T-cell (primary cell): ENCODE measurements around the gene LCP1. TPM values are rescaled to one million over a fixed set of nuclear protein-coding genes. Genes with fewer than 3 reads are reported as not detected.

Experiments
- ATAC-seq, 4 experiments: fragments of 200-7000 bp in 3 of 4; fragments of 150-1000 bp in 1 of 4; cut with Tn5 transposase; replicated peaks in 1 of 4; 1 replicate in 3 of 4; 2 replicates in 1 of 4; pipeline ENCODE4 v1.10.0; 2021; ENCODE audit warnings: moderate library complexity in 3 of 4, mild to moderate bottlenecking in 2 of 4, moderate number of reproducible peaks in 1 of 4
- CTCF ChIA-PET, 2 donors: fragments of 300-600 bp; sonication (Branson Sonifier 250); formaldehyde crosslinking; loops; one replicate each; lab custom pipeline; 2022; ENCODE audit warnings: antibody characterized with exemption in 2 of 2; lab: Charles Lee
- POLR2A ChIA-PET, 2 donors: fragments of 300-600 bp; sonication (Branson Sonifier 250); formaldehyde crosslinking; loops; one replicate each; lab custom pipeline; 2022; ENCODE audit warnings: antibody characterized with exemption in 2 of 2; lab: Charles Lee
- DNase-seq, 35 experiments: peaks; one replicate each; pipeline versions ENCODE4 v3.0.0 to v3.0.0-alpha.2; 2013 to 2023
- H3K27ac ChIP-seq: one replicate; pipeline ENCODE4 v1.5.1; 2013; ENCODE audit warnings: low read length
- H3K27me3 ChIP-seq, 2 experiments: replicated peaks in 1 of 2; 1 replicate in 1 of 2; 2 replicates in 1 of 2; pipeline versions ENCODE4 v1.6.1 to v1.7.0; 2013; ENCODE audit warnings: low read length in 1 of 2, mixed read lengths in 1 of 2; ENCODE audit not compliant: control insufficient read depth in 2 of 2, insufficient read depth in 2 of 2; ENCODE audit errors: extremely low read depth in 1 of 2
- H3K36me3 ChIP-seq, 2 donors: 1 replicate in 1 of 2; 2 replicates in 1 of 2; pipeline versions ENCODE4 v1.6.1 to v1.7.0; 2013; ENCODE audit warnings: low read length in 1 of 2; ENCODE audit not compliant: control insufficient read depth in 2 of 2, insufficient read depth in 1 of 2; ENCODE audit errors: extremely low read depth in 1 of 2
- H3K4me1 ChIP-seq, 2 experiments: 1 replicate in 1 of 2; 2 replicates in 1 of 2; pipeline versions ENCODE4 v1.6.1 to v1.7.0; 2013; ENCODE audit warnings: low read length in 2 of 2, mixed read lengths in 1 of 2; ENCODE audit not compliant: insufficient read depth in 2 of 2, control insufficient read depth in 1 of 2; ENCODE audit errors: extremely low read depth in 1 of 2
- H3K4me3 ChIP-seq, 2 donors: 1 replicate in 1 of 2; 2 replicates in 1 of 2; pipeline versions ENCODE4 v1.5.1 to v1.7.0; 2013; ENCODE audit warnings: mild to moderate bottlenecking in 2 of 2, low read length in 1 of 2, moderate library complexity in 1 of 2; ENCODE audit not compliant: control insufficient read depth in 1 of 2; ENCODE audit errors: extremely low read depth in 1 of 2
- H3K9me3 ChIP-seq: 2 replicates; pipeline ENCODE4 v1.7.0; 2013
- H3K27ac Mint-ChIP-seq, 2 donors: one replicate each; pipeline ENCODE4 v1.8.0; 2020 to 2021; ENCODE audit warnings: mild to moderate bottlenecking in 2 of 2, mixed read lengths in 2 of 2
- H3K27me3 Mint-ChIP-seq, 2 donors: one replicate each; pipeline ENCODE4 v1.8.0; 2021 to 2022; ENCODE audit warnings: mixed read lengths in 2 of 2
- H3K36me3 Mint-ChIP-seq: one replicate; pipeline ENCODE4 v1.8.0; 2021; ENCODE audit warnings: mixed read lengths
- H3K4me1 Mint-ChIP-seq, 3 donors: one replicate each; pipeline ENCODE4 v1.8.0; 2020 to 2022; ENCODE audit warnings: mixed read lengths in 3 of 3, mild to moderate bottlenecking in 1 of 3
- H3K4me3 Mint-ChIP-seq, 3 donors: one replicate each; pipeline ENCODE4 v1.8.0; 2020 to 2022; ENCODE audit warnings: mild to moderate bottlenecking in 3 of 3, mixed read lengths in 3 of 3, moderate library complexity in 3 of 3
- H3K9me3 Mint-ChIP-seq, 3 donors: one replicate each; pipeline ENCODE4 v1.8.0; 2020 to 2022; ENCODE audit warnings: mixed read lengths in 3 of 3
- WGBS: methylation state at CpG from one replicate; pipeline ENCODE4 v1.1.5; 2013; ENCODE audit warnings: missing lambda C conversion rate; ENCODE audit not compliant: insufficient coverage; 5-methylcytosine and 5-hydroxymethylcytosine counted together
- total RNA-seq, 35 experiments: library from RNA in 6 of 35; stranded (reverse) in 6 of 35; fragments of 120-200 nt in 1 of 35; gene quantifications; one replicate each; pipeline versions ENCODE4 v1.2.1 to v1.2.4 and lab custom pipeline; 2013 to 2026

LCP1 gene
- total RNA-seq, 5 donors from 2014 or later (not counting 1 experiment from before 2014, with no cell fraction given): 338 to 574 (median 413) TPM

DNA sequence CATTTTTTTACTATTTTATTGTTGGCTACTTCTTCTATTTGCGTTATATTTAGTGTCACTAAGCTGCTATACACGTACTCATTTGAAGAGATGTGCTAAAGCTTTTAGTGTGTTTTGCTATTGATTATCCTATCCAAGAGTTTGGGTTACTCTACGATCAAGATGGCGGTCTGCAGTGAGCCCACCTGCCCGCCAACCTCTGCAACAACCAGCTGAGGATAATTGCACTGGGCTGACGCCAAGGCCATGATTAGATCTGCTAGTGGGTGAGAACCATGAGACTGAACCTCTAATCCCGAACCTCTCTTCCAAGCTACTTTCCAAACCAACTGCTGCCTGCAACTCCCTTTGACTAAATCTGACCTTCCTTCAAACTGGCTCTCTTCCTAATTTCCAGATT is 78.9 kb downstream of the LCP1 start:
- CTCF ChIA-PET: interaction anchor here (0.6 kb wide), 3 partner anchors 59 to 703 kb away, joined by 3 to 7 read pairs (median 5); no protein-coding TSS in a partner anchor
- Histone ChIP-seq H3K4me3 (no peak overlapping the region), H3K27me3 (no peaks in the 10 kb centered on the region), H3K9me3 (no peaks in the 10 kb centered on the region), H3K4me1 (no peaks in the 10 kb centered on the region), H3K36me3 (no peaks in the 10 kb centered on the region), H3K27ac (no peak overlapping the region)
- Mint-ChIP-seq H3K27ac (no peak overlapping the region), H3K27me3 (peaks cover 0 to 1% of the 10 kb centered on the region in 2 donors), H3K4me1 (peaks cover 5 to 13% (median 8%) of the 10 kb centered on the region in 3 donors), H3K4me3 (no peak overlapping the region), H3K36me3 (no peaks in the 10 kb centered on the region), H3K9me3 (no peaks in the 10 kb centered on the region)
- no CpG with 5 or more reads among the region's 7 CpGs for WGBS
- no peak for DNase-seq
- ATAC-seq: no peak
- POLR2A ChIA-PET: interaction anchor here (0.6 to 0.7 kb wide), 3 partner anchors 47 to 178 kb away, joined by 3 to 13 read pairs (median 7); no protein-coding TSS in a partner anchor

DNA sequence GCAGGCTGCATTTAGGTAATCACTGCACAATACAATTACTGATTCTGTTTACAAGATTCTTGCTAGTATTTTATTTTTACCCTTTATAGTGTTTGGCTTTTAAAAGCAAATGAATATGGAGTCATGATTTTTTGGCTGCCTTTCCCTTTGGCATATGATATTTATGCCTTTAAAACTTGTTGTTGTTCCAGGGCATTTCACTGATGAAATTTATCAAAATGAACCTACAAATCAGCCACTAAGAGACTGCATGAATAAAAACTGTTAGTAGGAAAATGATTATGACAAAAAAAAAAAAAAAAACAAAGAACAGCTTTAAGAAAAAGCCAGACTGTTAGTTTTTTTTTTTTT is 79.7 kb downstream of the LCP1 start:
- no peaks in the 10 kb centered on the region for H3K4me1 ChIP-seq
- H3K9me3 ChIP-seq: no peaks in the 10 kb centered on the region
- DNase-seq (no peak), ATAC-seq (no peak)
- H3K27me3 ChIP-seq: peaks cover 0 to under 1% of the 10 kb centered on the region in 2 experiments
- Mint-ChIP-seq H3K4me3 (no peak overlapping the region), H3K4me1 (peaks cover 5 to 6% (median 5%) of the 10 kb centered on the region in 3 donors), H3K9me3 (no peaks in the 10 kb centered on the region), H3K27ac (no peak overlapping the region), H3K27me3 (peaks cover 0 to 1% of the 10 kb centered on the region in 2 donors), H3K36me3 (no peaks in the 10 kb centered on the region)
- no peaks in the 10 kb centered on the region for H3K36me3 ChIP-seq
- ChIA-PET CTCF (interaction anchor here in 1 of 2 donors (0.6 kb wide), 2 partner anchors 60 to 703 kb away, joined by 3 to 5 read pairs; no protein-coding TSS in a partner anchor), POLR2A (interaction anchor here (0.6 to 0.7 kb wide), 3 partner anchors 48 to 179 kb away, joined by 3 to 13 read pairs (median 7); no protein-coding TSS in a partner anchor)
- H3K4me3 ChIP-seq: no peak overlapping the region
- H3K27ac ChIP-seq: no peak overlapping the region

DNA sequence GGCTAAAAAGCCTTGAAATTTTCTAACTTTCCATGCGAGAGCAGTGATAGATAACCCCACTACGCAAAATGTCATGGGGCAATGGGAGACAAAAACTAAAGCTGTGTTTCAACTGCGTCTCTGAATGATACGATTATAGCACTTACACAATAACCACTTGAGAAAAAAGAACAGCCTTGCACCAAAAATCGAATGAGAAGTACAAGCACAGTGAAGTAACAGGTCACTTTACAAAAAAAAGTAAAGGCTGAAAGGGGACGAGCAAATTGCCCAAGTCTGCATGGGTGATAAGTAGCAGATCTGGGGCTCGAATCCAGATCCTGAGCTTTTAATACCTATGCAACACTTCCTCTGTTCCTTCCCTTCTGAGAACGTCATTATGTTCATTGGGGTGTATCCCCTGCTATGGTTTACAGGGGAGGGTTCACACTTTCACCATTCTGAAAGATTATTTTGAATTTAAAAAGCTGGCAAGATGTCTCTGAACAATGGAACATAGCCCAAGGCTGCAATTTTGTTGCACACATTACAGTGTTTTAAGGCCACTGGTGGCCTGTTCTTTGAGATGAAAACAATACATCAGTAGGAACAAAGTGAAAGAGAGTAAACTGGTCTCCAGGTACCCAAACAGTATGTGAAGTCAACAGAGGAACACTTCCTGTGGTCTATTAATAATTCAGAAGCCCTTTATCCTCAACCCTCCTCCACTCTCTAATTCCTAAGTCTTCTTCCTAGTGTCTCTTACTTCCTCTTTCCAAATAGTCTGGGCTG is 80.3 kb downstream of the LCP1 start:
- Histone ChIP-seq H3K4me1 (no peaks in the 10 kb centered on the region), H3K9me3 (no peaks in the 10 kb centered on the region), H3K27me3 (peaks cover 0 to 3% of the 10 kb centered on the region in 2 experiments), H3K36me3 (no peaks in the 10 kb centered on the region), H3K4me3 (no peak overlapping the region), H3K27ac (no peak overlapping the region)
- ATAC-seq (no peak), DNase-seq (no peak)
- Mint-ChIP-seq H3K4me3 (no peak overlapping the region), H3K4me1 (peaks cover 0 to under 1% (median 0%) of the 10 kb centered on the region in 3 donors), H3K36me3 (no peaks in the 10 kb centered on the region), H3K27me3 (peaks cover 0 to 2% of the 10 kb centered on the region in 2 donors), H3K9me3 (no peaks in the 10 kb centered on the region), H3K27ac (no peak overlapping the region)
- ChIA-PET CTCF (no interaction called here), POLR2A (no interaction called here)
- WGBS: 94% methylated on average over 3 of the region's 8 CpGs

DNA sequence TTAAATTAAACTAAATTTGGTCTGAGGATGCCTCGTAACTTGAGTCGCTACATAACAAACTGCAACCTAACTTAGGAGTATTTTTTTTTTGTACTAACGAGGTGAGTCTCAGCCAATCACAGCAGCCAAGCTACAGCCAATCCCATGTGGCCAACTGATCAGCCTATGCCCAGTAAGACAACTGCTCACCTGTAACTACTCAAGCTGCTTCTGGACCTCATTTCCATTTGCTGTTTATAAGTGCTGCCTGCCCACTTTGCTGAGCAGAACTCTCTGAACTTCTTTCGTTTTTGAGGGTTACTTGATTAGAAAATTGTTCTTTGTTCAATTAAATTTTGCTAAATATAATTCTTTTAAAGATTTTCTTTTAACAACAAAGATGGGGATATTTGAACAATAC is 81.0 kb downstream of the LCP1 start:
- WGBS: no CpG with 5 or more reads among the region's 4 CpGs
- Histone ChIP-seq H3K27ac (no peak overlapping the region), H3K27me3 (peaks cover 0 to 6% of the 10 kb centered on the region in 2 experiments), H3K36me3 (no peaks in the 10 kb centered on the region), H3K9me3 (no peaks in the 10 kb centered on the region), H3K4me3 (no peak overlapping the region), H3K4me1 (no peaks in the 10 kb centered on the region)
- ChIA-PET POLR2A (no interaction called here), CTCF (no interaction called here)
- H3K9me3 Mint-ChIP-seq: no peaks in the 10 kb centered on the region
- no peaks in the 10 kb centered on the region for H3K4me1 Mint-ChIP-seq
- H3K27ac Mint-ChIP-seq: no peak overlapping the region
- DNase-seq (no peak), ATAC-seq (no peak)
- peaks cover 4 to 8% of the 10 kb centered on the region in 2 donors for H3K27me3 Mint-ChIP-seq
- H3K4me3 Mint-ChIP-seq: no peak overlapping the region
- no peaks in the 10 kb centered on the region for H3K36me3 Mint-ChIP-seq

DNA sequence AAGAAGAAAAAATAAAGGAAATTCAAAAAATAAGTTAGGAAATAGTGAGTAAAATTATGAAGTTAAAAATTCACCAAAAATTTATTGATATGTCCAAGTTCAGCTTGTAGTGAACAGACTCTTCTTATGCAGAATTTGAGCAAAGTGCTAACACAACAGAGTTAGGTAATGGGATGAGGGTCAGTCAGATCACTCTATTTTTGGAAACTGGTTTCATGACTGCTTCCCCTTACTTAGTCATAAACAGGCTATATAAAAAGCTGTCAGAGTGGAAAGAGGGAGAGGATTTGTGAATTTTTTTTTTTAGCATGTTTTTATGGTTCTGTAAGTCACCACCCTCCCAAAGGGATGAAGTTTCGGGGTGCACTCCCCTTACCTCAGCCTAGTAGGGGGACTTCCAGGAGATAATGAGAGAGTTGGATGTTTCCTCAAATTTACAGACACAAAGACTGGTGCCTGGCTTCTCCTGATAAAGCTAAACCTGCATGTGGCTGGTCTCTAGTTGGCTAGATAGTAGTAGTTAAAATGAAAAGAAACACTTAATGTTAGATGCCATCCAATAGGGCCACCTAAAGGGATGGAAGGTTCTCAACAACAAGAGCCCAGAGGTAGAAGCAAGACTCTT is 81.7 kb downstream of the LCP1 start:
- H3K27ac ChIP-seq: no peak overlapping the region
- POLR2A ChIA-PET: no interaction called here
- no CpG with 5 or more reads among the region's 1 CpG for WGBS

DNA sequence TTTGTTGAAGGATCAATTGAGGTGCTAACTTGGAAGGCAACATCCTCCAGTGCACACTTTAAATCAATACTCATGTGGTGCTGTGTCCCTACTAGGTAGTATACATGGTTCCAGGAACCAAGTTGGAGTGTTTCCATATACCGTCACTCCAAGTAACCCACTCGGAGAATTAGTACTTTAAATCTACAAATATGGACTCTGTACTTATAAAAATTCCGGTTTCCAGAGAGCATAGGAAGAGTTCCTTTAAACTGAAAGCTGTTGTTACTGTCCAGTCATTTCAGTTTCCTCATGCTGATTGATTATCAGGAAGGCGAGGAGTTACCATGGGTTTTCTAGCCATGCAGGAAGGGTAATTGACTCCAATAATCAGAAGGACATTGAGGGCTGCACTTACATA is 84.3 kb downstream of the LCP1 start:
- CTCF ChIA-PET: no interaction called here
- H3K27ac ChIP-seq: no peak overlapping the region
- POLR2A ChIA-PET: no interaction called here
- H3K9me3 ChIP-seq: no peaks in the 10 kb centered on the region
- H3K36me3 ChIP-seq: no peaks in the 10 kb centered on the region
- 100% methylated on average over 2 of the region's 4 CpGs for WGBS
- Mint-ChIP-seq H3K27ac (no peak overlapping the region), H3K36me3 (no peaks in the 10 kb centered on the region), H3K9me3 (no peaks in the 10 kb centered on the region), H3K4me3 (no peak overlapping the region), H3K4me1 (no peaks in the 10 kb centered on the region), H3K27me3 (peaks cover 9 to 26% of the 10 kb centered on the region in 2 donors)
- no peak for DNase-seq
- ATAC-seq: no peak
- H3K27me3 ChIP-seq: peaks cover 0 to 8% of the 10 kb centered on the region in 2 experiments
- no peak overlapping the region for H3K4me3 ChIP-seq
- H3K4me1 ChIP-seq: no peaks in the 10 kb centered on the region

More for the DNA sequence above, 81.7 kb downstream of the LCP1 start:
- no peaks in the 10 kb centered on the region for H3K9me3 Mint-ChIP-seq
- no peak for ATAC-seq
- H3K27me3 Mint-ChIP-seq: peaks cover 4 to 8% of the 10 kb centered on the region in 2 donors
- Histone ChIP-seq H3K36me3 (no peaks in the 10 kb centered on the region), H3K4me1 (no peaks in the 10 kb centered on the region), H3K27me3 (peaks cover 0 to 8% of the 10 kb centered on the region in 2 experiments), H3K9me3 (no peaks in the 10 kb centered on the region), H3K4me3 (no peak overlapping the region)
- no peak overlapping the region for H3K4me3 Mint-ChIP-seq
- CTCF ChIA-PET: no interaction called here
- no peaks in the 10 kb centered on the region for H3K36me3 Mint-ChIP-seq
- H3K4me1 Mint-ChIP-seq: no peaks in the 10 kb centered on the region
- H3K27ac Mint-ChIP-seq: no peak overlapping the region
- no peak for DNase-seq
